ENCODE measurements around the gene TMEM238. TPM values are rescaled to one million over a fixed set of nuclear protein-coding genes. Genes with fewer than 3 reads are reported as not detected.
"Not testable (repeated sequence)": the region's sequence is repeated elsewhere in the genome, so short reads cannot be mapped to it uniquely, and the experiment has no call there.

The TMEM238 gene
- total RNA-seq, 1 experiment from 2014 or later = 0.97 TPM

DNA sequence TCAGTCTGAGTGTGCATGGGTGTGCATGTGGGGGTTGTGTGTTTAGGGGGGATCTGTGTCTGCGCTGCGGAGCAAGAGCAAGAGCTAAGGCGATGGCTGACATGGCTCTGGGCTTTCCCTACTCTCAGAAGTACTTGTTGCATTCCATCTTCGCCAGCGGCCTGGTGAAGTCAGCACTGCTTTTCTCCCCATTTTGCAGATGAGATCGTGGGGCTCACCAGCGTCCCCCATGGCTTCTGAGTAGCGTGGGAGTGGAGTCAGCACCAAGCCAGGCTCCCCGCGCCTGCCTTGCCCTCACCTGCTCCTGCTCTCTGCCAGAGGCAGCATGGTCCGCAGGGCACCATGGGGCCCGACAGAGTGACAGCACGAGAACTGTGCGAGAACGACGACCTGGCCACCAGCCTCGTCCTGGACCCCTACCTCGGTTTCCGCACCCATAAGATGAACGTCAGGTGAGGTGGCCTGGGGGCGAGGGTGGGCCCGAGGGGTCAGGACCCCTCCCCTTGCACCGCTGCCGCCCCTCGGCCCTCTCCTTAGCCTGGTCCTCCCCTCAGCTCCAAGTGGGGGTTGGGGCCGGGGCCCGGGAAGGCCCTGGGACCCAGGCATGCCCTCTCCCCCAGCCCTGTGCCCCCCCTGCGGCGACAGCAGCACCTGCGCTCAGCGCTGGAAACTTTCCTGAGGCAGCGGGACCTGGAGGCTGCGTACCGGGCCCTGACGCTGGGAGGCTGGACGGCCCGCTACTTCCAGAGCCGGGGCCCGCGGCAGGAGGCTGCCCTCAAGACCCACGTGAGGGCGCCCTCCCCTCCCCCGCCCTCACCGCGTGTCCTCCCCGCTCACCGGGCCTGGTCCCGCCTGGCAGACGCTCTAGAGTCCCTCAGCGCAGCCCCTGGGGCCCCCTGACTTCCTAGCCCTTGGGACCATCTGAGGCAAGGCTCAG lies 42.2 kb downstream of the TMEM238 start:
- DNase-seq (ENCODE audit: extremely low read depth, low read depth) = no peak

DNA sequence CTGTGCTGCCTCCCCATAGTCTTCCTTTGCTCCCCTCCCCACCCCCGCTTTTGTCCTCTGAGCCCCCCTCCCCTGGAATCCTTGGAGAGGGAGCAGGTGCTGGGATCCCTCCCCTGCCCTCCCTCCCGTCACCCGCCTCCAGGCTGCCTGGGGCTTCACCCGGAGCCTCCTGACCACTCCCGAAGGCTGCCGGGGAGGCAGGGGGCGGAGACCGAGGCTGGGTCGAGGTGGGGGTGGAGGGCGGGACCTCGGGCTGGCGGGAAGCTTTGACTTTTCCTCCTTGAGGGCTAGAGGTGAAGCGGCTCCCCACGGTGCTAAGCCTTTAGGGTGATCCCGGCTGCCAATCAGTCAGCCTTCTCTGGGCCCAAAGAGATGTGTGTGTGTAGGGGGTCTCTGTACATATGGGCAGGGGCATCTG lies 42.9 kb downstream of the TMEM238 start:
- no peak for DNase-seq (ENCODE audit: extremely low read depth, low read depth)

- DNase-seq (ENCODE audit: extremely low read depth, low read depth) = no peak
Measured at GRCh38 chr19:55340784-55341147, 43.3 kb downstream of the TMEM238 start.

DNA sequence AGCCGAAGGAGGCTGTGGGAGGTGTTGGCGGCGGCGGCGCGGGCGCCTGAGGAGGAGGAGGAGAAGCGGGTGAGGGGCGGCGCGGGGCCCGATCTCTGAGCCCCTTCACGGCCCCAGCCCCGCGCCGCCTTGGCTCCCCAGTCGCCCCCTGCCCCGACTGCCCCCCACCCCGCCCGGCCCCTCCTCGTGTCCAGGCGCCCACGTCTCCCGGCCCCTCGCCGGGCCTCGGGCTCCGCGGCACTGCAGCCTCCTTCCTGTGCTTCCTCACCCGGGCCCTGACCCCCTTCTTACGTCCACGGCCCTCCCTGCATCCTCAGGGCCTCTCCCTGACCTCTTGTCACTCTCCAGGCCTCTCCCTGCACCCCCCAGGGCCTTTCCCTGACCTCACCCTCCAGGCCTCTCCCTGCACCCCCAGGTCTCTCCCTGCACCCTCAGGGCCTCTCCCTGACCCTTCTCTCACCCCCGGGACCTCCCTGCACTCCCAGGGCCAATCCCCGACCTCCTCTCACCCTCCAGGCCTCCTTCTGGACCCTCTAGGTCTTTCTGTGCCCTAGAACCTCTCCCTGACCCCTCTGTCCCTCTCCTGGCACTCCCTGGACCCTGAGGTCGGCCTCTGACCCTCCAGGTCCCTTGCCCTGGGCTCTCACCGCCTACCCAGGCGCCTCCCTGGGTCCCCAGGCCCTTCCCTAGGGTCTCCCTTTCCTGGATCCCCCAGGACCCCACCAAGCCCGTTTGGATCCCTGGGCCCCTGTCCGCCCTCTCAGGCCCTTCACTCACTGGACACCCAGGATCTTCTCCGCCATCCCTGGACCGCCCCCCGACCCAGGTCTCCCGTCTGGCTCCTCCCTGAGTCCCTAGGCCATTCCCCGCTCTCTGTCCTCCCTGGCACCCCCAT lies 44.0 kb downstream of the TMEM238 start:
- DNase-seq (ENCODE audit: extremely low read depth, low read depth) = no peak

GRCh38 chr19:55339105-55339888 lies 44.8 kb downstream of the TMEM238 start, which contains the start of gene KMT5C:
Gene KMT5C (plus strand): TSS chr19:55339876. CDS start chr19:55341937, 2,061 bp downstream.
- peak; percentile 100 for DNase-seq (ENCODE audit: extremely low read depth, low read depth)

DNA sequence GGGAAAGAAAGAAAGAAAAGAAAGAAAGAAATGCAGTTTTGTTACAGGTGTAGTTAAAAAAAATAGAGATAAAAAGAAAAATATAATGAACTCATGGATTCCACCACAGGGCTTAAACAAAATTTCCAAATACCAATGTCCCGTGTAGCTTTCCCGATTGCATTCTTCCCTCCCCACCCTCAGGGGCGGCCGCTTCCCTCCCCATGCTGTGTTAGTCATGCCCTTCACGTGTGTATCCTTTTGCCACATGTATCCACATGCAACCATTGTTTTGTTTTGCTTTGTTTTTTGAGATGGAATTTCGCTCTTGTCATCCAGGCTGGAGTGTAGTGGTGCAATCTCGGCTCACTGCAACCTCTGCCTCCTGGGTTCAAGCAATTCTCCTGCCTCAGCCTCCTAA lies 48.0 kb downstream of the TMEM238 start:
- no peak for DNase-seq (ENCODE audit: extremely low read depth, low read depth)

GRCh38 chr19:55333870-55334269 lies 50.2 kb downstream of the TMEM238 start:
- DNase-seq (ENCODE audit: extremely low read depth, low read depth) = no peak

GRCh38 chr19:55329791-55330190 lies 54.3 kb downstream of the TMEM238 start:
- not testable (repeated sequence) for DNase-seq (ENCODE audit: extremely low read depth, low read depth)

Other genes starting within 250 kb of the TMEM238 start
- gene TNNT1, start 235.1 kb downstream of the TMEM238 start, total RNA-seq (2014; rRNA removed; shearing (Covaris generic)) = 18.6 and 25.1 TPM in 2 replicates
- 1.2 and 4.5 TPM in 2 replicates for gene TNNI3, start 226.6 kb downstream of the TMEM238 start, total RNA-seq (2014; rRNA removed; shearing (Covaris generic))
- 7.8 and 8.9 TPM in 2 replicates for gene DNAAF3, start 217.7 kb downstream of the TMEM238 start, total RNA-seq (2014; rRNA removed; shearing (Covaris generic))
- 0.20 and 0.30 TPM in 2 replicates for gene SYT5, start 204.0 kb downstream of the TMEM238 start, total RNA-seq (2014; rRNA removed; shearing (Covaris generic))
- gene PTPRH, start 174.8 kb downstream of the TMEM238 start, total RNA-seq (2014; rRNA removed; shearing (Covaris generic)) = 31.9 and 34.0 TPM in 2 replicates
- gene TMEM86B, start 155.5 kb downstream of the TMEM238 start, total RNA-seq (2014; rRNA removed; shearing (Covaris generic)) = 1.8 and 2.3 TPM in 2 replicates
- 32.6 and 33.6 TPM in 2 replicates for gene PPP6R1, start 125.3 kb downstream of the TMEM238 start, total RNA-seq (2014; rRNA removed; shearing (Covaris generic))
- 33.4 and 37.1 TPM in 2 replicates for gene HSPBP1, start 104.2 kb downstream of the TMEM238 start, total RNA-seq (2014; rRNA removed; shearing (Covaris generic))
- 3.8 and 5.7 TPM in 2 replicates for gene BRSK1, start 100.3 kb downstream of the TMEM238 start, total RNA-seq (2014; rRNA removed; shearing (Covaris generic))
- gene TMEM150B, start 59.0 kb downstream of the TMEM238 start, total RNA-seq (2014; rRNA removed; shearing (Covaris generic)) = not detected in 2 replicates
- 5.1 and 7.9 TPM in 2 replicates for gene KMT5C, start 44.4 kb downstream of the TMEM238 start, total RNA-seq (2014; rRNA removed; shearing (Covaris generic))
- gene COX6B2, start 29.6 kb downstream of the TMEM238 start, total RNA-seq (2014; rRNA removed; shearing (Covaris generic)) = not detected in 2 replicates
- gene GARIN5B, start 21.0 kb downstream of the TMEM238 start, total RNA-seq (2014; rRNA removed; shearing (Covaris generic)) = not detected in 2 replicates
- gene IL11, start 13.8 kb downstream of the TMEM238 start, total RNA-seq (2014; rRNA removed; shearing (Covaris generic)) = 0.32 and 0.84 TPM in 2 replicates
- gene TMEM190, start 7.5 kb downstream of the TMEM238 start, total RNA-seq (2014; rRNA removed; shearing (Covaris generic)) = not detected in 2 replicates
- 426 and 465 TPM in 2 replicates for gene RPL28, start 1.6 kb upstream of the TMEM238 start, total RNA-seq (2014; rRNA removed; shearing (Covaris generic))
- 369 and 378 TPM in 2 replicates for gene UBE2S, start 23.5 kb upstream of the TMEM238 start, total RNA-seq (2014; rRNA removed; shearing (Covaris generic))
- not detected in 2 replicates for gene SHISA7, start 59.0 kb upstream of the TMEM238 start, total RNA-seq (2014; rRNA removed; shearing (Covaris generic))
- 33.9 and 39.6 TPM in 2 replicates for gene ISOC2, start 77.3 kb upstream of the TMEM238 start, total RNA-seq (2014; rRNA removed; shearing (Covaris generic))
- gene C19orf85, start 80.5 kb upstream of the TMEM238 start, total RNA-seq (2014; rRNA removed; shearing (Covaris generic)) = not detected in 2 replicates
- gene ZNF628, start 92.3 kb upstream of the TMEM238 start, total RNA-seq (2014; rRNA removed; shearing (Covaris generic)) = 2.1 and 6.1 TPM in 2 replicates
- gene NAT14, start 100.9 kb upstream of the TMEM238 start, total RNA-seq (2014; rRNA removed; shearing (Covaris generic)) = 3.9 and 4.5 TPM in 2 replicates
- 0.07 TPM in 1 of 2 replicates, not detected in the other for gene SSC5D, start 104.1 kb upstream of the TMEM238 start, total RNA-seq (2014; rRNA removed; shearing (Covaris generic))
- gene SBK2, start 152.8 kb upstream of the TMEM238 start, total RNA-seq (2014; rRNA removed; shearing (Covaris generic)) = not detected in 2 replicates
- gene SBK3, start 161.3 kb upstream of the TMEM238 start, total RNA-seq (2014; rRNA removed; shearing (Covaris generic)) = 0.32 TPM in 1 of 2 replicates, not detected in the other
- gene ZNF579, start 196.6 kb upstream of the TMEM238 start, total RNA-seq (2014; rRNA removed; shearing (Covaris generic)) = 2.1 and 3.2 TPM in 2 replicates
- gene FIZ1, start 215.2 kb upstream of the TMEM238 start, total RNA-seq (2014; rRNA removed; shearing (Covaris generic)) = 3.6 and 5.0 TPM in 2 replicates
- 15.9 and 16.5 TPM in 2 replicates for gene ZNF524, start 216.0 kb upstream of the TMEM238 start, total RNA-seq (2014; rRNA removed; shearing (Covaris generic))
- gene ZNF865, start 221.4 kb upstream of the TMEM238 start, total RNA-seq (2014; rRNA removed; shearing (Covaris generic)) = 1.1 and 1.3 TPM in 2 replicates
- gene ZNF784, start 240.3 kb upstream of the TMEM238 start, total RNA-seq (2014; rRNA removed; shearing (Covaris generic)) = 2.1 and 2.2 TPM in 2 replicates